Myocyte (in vitro differentiated cells): ENCODE data around the gene BMPR2. TPM values are rescaled to one million over a fixed set of nuclear protein-coding genes. Genes with fewer than 3 reads are reported as not detected.
A peak's percentile ranks its signal among the peaks of the same experiment; 100 is the strongest.
"Not testable (repeated sequence)": the region's sequence is repeated elsewhere in the genome, so short reads cannot be mapped to it uniquely, and the experiment has no call there.

Experiments used
- DNase-seq: peaks from one replicate; pipeline ENCODE4 v3.0.0-alpha.2; 2012; ENCODE audit warnings: low read depth
- total RNA-seq: library from RNA; depleted of rRNA; stranded (reverse); fragments of >200 nt; gene quantifications from 2 replicates; pipeline ENCODE4 v1.2.3, GENCODE V29; 2014

The BMPR2 gene
- total RNA-seq, 1 donor from 2014 or later: 30.1 TPM

GRCh38 chr2:202378662-202379358, 2.7 kb downstream of the BMPR2 start:
- DNase-seq: peak; percentile 13

GRCh38 chr2:202382684-202383083, 6.6 kb downstream of the BMPR2 start:
- DNase-seq: no peak

GRCh38 chr2:202386495-202386894, 10.4 kb downstream of the BMPR2 start:
- not testable (repeated sequence) for DNase-seq

GRCh38 chr2:202387608-202388342, 11.6 kb downstream of the BMPR2 start:
- DNase-seq: peak; percentile 15

GRCh38 chr2:202400941-202401340, 24.8 kb downstream of the BMPR2 start:
- no peak for DNase-seq

- no peak for DNase-seq
These were observed 29.7 kb downstream of the BMPR2 start for GRCh38 chr2:202405798-202406197.

GRCh38 chr2:202406445-202406978, 30.4 kb downstream of the BMPR2 start:
- DNase-seq: no peak

GRCh38 chr2:202408546-202409140, 32.5 kb downstream of the BMPR2 start:
- DNase-seq: no peak

GRCh38 chr2:202410092-202410491, 34.0 kb downstream of the BMPR2 start:
- no peak for DNase-seq

- DNase-seq: no peak
These were observed 35.0 kb downstream of the BMPR2 start for GRCh38 chr2:202411097-202411496.

GRCh38 chr2:202418027-202418426, 41.9 kb downstream of the BMPR2 start:
- no peak for DNase-seq

GRCh38 chr2:202418511-202418910, 42.4 kb downstream of the BMPR2 start:
- DNase-seq: no peak

- no peak for DNase-seq
These were observed 47.0 kb downstream of the BMPR2 start for GRCh38 chr2:202423139-202423538.

- DNase-seq: no peak
These were observed 48.9 kb downstream of the BMPR2 start for GRCh38 chr2:202425036-202425435.

- no peak for DNase-seq
These were observed 50.6 kb downstream of the BMPR2 start for GRCh38 chr2:202426751-202427150.

GRCh38 chr2:202429164-202429980, 53.2 kb downstream of the BMPR2 start:
- DNase-seq: no peak

GRCh38 chr2:202432776-202433175, 56.6 kb downstream of the BMPR2 start:
- no peak for DNase-seq

GRCh38 chr2:202434472-202434871, 58.3 kb downstream of the BMPR2 start:
- no peak for DNase-seq

- DNase-seq: no peak
These were observed 60.5 kb downstream of the BMPR2 start for GRCh38 chr2:202436626-202437025.

GRCh38 chr2:202440117-202440516, 64.0 kb downstream of the BMPR2 start:
- not testable (repeated sequence) for DNase-seq

- DNase-seq: no peak
These were observed 66.8 kb downstream of the BMPR2 start for GRCh38 chr2:202442882-202443281.
